Hematopoietic multipotent progenitor cell (in vitro differentiated cells): ENCODE measurements around the gene COL15A1. TPM values are rescaled to one million over a fixed set of nuclear protein-coding genes. Genes with fewer than 3 reads are reported as not detected.

Source experiments
- DNase-seq, 3 donors: peaks; one replicate each; pipeline ENCODE4 v3.0.0-alpha.2; 2011 to 2015; ENCODE audit warnings: low read depth in 2 of 3, low spot score in 2 of 3
- total RNA-seq: library from RNA; depleted of rRNA; stranded (reverse); fragments of >200 nt; gene quantifications from one replicate; pipeline ENCODE4 v1.2.3, GENCODE V29; 2012

The COL15A1 gene
- total RNA-seq, 1 donor: under 0.01 TPM

DNA sequence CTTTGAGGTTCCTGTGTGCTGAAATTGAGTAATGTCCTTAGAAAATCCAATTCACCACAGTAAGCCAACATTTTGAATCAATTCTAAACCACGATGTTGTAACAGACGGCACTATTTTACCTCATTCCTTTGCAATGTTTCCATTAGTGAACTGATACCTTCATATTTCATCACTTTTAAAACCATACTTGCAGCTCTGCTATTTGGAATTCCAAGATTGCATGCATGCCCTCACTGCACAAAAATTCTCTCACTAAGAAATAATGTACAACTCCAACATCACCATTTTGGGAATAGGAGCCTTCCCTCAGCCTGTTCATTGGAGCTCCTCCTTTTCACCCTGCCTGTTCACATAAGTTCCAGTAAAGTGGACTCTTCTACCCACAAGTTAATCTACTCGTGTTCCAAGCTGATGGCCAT lies 86.4 kb downstream of the COL15A1 start:
- no peak for DNase-seq

DNA sequence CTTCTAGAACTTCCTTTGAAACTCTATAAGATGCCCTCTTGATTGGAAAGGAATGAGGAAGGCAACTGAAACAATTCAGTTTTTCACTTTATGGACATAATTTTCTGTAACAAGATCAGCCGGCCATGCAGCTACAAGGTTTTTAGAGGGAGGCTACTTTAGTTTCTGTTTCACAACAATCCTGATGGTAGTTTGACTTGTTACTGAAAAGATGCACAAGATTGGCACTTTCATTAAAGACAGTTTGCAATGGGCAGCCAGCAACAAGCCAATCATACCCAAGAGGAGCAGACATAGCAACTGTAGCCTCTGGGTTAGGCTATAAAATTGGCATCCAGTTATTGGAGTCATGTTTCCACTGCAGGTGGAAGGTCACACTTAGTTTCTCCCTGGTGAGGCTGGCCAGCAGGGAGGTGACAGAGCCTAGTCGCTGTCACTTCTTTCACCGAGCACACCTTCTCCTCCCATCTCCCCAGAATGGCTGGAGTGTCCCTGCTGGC lies 87.0 kb downstream of the COL15A1 start:
- no peak for DNase-seq

DNA sequence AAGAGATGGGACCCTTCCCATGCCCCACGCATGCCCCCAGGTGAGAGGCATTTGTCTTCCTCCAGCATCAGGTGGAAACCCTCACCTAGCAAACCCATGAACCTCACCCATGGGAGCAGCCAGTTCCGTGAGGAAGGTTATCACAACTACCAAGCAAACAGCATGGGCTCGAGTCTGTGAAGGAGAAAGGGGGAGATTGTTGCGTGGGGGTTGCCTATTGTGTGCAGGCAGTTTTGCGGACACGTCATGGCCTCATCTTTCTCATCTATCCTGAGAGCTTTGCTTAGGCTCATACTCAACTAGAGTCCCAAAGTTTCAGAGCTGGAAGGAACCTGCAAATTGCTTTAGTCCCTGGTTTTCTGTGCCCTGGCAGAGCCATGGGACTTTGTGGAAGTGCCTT lies 87.6 kb downstream of the COL15A1 start:
- DNase-seq: no peak

DNA sequence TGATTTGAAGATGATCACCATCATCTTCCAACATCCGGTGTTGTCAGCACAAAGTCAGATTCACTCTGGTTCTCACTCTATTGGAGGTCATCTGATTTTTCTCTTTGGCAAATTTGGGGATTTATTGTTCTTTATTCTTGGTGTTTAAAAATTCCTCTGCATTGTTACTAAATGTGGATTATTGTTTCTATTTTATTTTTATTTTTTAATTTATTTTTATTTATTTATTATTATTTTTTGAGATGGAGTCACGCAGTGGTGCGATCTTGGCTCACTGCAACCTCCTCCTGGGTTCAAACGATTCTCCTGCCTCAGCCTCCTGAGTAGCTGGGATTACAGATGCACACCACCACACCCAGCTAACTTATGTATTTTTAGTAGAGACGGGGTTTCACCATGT lies 88.3 kb downstream of the COL15A1 start:
- DNase-seq: no peak

DNA sequence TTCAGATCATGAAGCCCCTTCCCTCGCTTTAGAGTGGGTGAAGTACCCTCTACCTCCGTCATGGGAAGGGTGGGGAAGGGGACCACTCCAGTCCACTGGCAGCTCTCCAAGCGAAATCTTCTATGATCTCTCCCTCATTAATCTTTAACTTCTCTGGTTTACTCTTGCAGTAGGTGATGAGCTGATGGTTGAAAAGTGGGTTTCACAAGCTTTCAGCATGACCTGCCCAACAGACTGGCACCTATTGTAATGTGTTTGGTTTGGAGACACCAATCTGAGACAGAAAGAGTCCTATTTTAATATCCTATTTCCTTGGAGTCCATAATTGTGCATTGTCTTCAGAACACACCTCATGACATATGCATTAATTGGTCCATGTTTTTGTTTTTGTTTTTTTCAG lies 90.4 kb downstream of the COL15A1 start:
- DNase-seq: no peak

DNA sequence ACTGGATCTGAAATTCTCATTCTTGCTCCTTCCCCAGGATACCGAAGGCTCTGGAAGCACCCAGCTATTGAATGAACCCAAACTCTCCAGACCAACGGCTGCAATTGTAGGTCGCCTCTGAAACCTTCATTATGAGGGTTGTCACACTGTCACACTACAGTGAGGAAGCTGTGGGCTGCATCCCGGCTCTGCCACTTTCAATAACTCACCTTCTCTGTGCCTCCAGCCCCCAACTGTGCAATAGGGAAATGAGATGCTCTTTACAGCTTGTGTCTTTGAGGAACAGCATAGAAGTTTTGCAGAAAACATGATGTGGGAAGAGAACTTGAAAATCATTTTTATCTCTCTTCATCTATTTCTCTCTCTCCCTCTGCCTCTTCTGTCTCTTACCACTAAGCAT lies 91.6 kb downstream of the COL15A1 start:
- no peak for DNase-seq

DNA sequence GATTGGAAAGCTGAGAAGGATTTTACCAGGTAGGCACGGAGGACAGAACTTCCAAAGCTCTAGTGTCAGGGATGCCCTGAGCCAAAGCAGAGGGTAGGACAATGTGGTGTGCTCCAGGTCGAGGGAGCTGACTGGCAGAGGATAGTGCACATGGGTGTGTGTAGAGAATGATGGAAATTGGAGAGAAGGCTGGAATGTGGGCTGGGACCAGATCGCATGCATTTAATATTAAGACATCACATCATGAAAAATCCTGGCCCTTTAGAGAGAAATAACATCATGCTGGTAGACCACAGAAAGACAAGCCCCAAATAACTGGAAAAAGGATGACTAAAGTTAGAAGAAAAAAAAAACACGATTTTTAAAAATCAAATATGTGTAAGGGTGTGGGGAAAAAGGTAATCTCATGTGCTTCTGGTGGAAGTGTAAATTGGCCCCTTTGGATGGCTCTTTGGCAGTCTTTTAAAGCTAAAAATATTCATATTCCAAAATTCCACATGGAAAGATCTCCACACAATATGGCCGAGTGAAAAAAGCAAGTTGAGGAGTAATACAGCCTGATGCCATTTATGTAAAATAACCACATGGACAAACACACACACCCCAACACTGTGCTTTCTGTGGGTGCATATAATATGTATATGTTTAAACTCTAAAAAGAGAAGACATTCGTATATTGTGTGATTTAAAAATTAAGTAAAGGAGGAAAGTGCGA lies 94.2 kb downstream of the COL15A1 start:
- no peak for DNase-seq

DNA sequence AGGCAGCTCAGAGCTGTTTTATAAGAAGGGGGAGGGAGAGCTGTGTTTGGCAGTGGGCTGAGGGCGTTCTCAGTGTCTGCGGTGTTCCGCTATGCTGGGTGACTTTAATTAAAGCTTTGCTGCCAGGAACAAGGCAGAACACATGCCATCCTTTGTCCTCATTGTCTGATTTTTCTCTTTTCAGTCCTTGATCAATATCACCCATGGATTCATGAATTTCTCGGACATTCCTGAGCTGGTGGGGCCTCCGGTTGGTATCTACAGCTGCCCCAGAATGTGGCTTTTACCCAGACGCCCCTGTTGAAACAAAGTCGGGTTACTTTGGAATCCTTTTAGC lies 94.7 kb downstream of the COL15A1 start:
- DNase-seq: no peak

DNA sequence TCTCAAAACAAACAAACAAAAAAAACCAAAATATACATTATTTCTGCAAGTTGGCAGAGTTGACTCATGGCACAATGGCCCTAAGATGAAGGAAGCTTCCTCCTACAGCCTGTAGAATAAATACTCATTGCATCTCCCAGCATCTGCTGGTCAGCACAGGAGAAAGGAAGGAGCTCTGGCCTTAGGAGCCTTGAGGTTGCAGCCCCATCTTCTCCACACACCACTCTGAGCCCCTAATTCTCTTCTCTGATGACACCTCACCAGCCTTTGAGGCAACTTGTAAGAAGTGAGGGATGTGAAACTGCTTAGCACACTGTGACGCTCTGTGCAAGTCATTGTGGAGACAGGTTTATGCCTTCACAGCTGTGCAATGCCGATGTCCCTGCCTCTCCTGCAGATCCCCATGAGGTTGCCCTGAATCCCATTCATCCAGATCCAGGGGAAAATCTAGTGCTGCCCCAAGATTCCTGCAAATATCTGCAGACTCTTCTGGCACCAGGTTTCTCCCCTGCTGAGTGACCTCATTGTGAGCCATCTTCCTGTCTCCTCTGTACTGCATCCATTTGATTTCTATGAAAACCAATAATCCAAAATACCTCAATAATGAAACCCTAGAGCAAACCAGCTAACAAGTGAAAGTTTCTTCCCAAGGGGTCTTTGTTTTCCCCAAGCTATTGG lies 95.9 kb downstream of the COL15A1 start:
- no peak for DNase-seq

DNA sequence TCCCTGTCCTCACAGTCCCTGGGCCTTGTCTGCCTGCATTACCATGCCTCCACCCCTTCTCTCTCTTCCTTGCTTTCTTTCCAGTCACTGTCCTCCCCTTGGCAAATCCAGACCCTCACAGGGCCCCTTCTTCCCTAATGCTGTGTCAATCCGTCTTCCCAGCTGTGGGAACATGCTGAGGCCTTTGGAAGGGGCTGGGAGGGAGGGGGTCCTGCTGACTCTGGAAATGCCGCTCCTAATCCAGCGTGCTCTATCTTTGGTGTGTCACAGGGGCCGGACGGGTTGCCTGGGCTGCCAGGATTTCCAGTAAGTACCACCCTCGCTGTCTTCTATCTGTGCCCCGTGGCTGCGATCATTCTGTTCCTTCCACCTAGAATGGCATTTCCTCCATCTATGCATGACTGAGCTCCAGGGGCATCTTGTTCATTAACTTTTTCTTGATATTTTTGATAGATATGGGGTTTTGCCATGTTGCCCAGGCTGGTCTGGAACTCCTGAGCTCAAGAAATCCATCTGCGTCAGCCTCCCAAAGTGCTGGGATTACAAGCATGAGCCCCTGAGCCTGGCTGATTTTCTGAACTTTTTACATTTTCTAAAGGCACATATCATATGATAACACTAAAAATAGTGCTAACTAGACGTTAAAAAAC lies 96.7 kb downstream of the COL15A1 start:
- no peak for DNase-seq

DNA sequence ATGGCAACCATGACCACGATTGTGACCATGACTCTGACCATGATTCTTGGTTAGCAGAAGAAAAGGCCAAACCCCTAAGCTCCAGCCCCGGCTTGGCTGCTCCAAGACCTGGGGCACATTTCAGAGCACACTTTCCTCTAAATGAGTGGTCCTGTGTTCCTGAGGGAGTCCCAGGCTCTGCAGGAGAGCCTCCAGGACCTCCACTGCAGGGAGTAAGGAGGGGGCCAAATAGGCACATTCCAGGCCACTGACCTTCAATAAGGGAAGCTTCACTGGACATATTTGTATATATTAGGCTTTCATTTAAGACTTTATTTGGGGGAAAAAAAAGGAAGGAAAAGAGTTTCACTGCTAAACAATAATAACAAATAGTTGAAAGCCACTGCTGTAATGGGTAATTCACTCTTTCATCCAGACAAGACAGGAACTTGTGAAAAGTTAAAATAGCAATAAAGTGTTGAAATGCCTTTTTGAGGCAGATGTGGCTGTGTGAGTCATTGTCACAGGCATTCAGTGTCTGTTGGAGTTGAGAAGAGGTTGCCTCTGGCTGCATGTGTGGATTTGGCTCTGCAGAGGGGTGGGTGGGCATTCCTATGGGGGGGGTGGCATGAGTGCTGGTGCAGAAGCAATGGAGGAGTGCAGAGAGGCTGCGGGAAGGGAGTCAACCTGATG lies 97.3 kb downstream of the COL15A1 start:
- DNase-seq: no peak

DNA sequence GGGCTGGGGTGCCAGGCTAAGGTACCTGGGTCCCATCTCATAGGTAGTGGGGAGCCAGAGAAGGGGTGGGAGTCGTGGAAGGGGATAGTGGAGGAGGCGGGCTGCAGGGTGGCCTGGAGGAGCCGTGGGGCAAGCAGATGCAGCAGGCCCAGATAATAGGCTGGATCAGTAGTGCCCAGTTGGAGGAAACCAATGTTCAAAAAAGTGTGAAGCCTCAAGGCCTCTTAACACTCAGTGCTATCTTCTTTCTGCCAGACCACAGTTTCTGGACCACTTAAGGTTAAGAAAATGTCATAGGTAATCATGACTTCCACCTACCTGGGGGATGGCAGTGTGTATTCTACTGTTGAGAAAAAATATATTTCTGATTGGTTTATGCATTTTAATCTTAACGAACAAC lies 97.9 kb downstream of the COL15A1 start:
- DNase-seq: no peak

DNA sequence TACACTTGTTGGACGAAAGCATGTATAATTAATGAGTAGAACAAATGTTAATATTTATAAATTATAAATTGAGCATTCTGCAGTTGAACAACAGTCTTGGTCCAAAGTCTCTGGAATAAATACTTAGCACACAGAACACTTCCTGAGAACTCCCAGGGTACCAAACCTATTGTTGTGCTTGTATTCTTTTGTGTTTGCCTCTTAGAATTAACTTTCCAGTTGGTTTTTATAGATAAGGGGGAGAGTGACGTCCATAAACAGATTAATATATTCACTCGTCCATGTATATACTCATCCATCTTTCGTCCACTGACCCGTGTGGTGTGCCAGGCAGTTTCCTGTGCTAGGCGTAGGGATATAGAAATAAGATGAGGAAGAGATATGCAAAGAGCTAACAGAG lies 98.9 kb downstream of the COL15A1 start:
- no peak for DNase-seq

DNA sequence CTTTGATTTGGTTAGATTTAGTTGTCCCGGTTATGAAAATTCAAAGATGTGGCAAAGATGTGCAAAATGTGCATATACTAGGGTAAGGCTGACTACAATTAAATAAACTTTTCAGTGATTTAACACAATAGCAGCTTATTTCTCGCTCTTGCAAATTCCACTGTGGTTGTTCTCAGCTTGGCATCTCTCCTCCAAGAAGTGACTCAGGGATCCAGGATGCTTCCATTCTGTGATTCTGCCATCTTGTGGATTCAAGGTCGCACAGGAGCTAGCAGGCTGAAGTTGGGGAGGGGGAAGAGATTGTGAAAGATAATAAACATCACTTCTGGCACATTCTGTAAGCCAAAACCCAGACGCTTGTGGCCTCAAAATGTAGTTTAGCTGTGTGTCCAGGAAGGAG lies 101.1 kb downstream of the COL15A1 start:
- no peak for DNase-seq

DNA sequence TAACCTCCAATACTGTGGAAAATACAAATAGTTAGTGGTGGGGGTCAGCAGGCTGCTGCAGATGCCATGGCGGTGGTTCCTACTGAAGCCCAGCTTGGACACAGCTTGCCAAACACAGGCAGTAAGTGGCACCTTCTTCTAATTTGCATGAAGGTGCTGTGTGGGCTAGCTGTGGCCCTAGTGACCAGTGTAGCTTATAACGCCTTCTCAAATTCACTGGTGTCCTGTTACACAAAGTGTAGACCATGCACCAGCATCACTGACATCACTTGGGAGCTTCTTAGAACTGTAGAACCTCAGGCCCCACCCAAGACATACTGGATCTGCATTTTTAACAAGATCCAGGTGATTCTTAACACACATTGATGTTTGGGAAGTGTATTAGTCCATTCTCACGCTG lies 102.4 kb downstream of the COL15A1 start:
- no peak for DNase-seq

DNA sequence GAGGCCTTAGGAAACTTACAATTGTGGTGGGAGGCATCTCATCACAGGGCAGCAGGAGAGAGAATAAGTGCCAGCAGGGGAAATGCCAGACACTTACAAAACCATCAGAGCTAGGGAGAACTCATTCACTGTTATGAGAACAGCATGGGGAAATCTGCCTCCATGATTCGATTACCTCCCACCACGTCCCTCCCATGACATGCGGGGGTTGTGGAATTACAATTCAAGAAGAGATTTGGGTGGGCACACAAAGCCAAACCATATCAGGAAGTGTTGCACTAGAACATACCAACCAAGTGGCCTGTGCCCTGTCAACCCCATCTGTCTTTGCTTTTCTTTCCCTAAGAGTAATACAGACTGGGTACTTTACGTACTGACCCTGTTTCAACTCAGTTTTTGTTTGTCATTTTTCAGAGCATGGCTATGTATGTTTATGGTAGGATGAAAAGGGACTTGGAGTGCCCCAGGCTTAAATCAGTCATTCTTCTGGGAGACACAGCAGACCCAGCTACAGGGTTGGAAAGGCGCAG lies 102.9 kb downstream of the COL15A1 start:
- no peak for DNase-seq

DNA sequence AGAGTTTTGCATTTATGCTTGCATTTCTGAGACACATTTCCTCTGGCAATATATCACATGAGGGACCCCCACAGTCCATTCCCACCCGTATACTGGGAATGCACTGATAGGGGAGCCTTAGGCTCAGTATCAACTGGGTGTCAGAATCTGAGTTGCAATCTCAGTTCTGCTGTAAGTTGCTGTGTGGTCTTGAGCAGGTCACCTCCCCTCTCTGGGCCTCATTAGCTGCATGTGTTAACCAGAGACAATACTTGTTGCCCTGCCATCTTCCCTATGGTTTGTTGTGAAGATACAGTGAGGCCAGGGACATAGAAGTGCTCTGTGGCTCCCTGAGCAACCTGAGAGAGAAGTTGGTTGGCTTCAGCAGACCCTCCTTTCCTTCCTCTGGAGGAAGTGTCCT lies 105.5 kb downstream of the COL15A1 start:
- DNase-seq: no peak

DNA sequence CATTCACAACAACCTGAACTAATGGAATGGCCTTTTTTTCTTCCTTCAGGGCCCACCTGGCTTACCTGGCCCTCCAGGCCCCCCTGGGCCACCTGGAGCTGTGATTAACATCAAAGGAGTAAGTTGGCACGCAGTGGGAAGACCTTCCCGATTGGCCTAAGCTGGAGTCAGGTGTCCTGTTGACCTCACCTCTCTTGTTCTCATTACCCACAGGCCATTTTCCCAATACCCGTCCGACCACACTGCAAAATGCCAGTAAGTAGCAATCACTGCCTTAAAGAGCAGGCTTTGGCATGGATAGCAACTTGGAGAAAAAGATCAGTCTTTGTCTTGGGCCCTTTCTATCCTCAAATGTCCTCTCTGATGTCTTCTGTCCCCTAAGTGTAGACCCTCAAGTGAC lies 105.9 kb downstream of the COL15A1 start:
- DNase-seq: no peak

DNA sequence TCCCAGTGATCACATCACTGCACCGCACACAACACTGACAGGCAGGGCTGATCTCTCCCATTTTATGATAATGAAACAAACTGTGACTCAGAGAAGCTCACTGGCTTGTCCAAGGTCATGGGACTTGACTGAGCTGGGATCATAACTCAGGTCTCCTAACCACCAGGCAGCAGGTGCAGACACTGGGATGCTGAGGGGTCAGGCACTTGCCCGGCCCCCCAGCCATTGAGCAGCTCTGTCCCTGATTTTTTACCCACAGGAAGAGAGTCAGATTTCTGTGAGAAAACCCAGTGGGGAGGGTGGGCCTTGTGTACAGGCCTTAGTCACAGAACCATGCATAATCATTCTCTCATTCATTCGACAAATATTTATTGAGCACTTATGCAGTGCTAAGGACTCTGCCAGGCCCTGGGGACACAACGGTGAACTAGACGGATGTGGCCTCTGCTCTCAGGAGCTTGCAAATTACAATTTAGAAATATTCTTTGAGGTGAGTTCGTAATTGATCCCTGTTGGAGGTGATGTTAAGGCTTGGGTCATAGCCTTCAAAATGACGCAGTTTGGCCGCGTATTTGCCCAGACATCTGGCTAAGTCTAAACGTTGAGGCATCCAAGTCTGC lies 106.7 kb downstream of the COL15A1 start:
- no peak for DNase-seq

DNA sequence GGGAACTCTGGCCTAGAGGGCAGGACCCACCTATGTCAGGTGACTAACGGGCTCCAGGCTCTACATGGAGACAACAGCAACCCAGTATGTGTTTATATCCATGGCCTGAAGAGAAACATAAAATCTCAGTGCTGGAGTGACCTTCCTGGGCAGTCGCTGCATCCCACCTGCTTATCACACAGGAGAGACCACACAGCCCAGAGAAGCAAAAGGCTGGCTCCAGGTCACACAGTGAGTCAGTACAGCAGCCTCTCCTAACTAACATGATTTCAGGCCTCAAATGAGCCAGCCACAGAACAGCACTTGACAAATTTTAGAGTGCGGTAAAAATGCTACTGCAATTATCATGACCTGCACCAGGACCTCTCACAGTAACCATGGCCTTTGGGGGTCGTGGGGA lies 107.2 kb downstream of the COL15A1 start:
- no peak for DNase-seq

DNA sequence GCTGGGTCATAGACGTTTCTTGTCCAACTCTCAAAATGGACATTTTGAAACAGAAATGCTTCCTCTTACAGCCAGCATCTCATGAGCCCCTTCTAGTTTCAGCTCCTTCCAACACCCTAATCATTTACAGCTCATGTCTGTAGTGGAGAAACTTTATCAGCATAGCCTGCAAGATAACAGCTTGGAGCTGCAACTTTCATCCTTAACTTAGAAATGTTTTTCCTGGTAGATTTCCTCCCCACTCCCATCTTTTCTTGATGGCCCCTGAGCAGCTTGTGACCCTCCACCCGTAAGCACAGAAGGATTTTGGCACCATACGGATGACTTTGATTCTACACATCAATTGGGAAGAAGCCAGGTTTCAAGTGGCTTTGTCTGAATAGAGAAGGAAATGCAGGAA lies 107.7 kb downstream of the COL15A1 start:
- no peak for DNase-seq
